H1 (cell line): Measurements from ENCODE around the gene SP1. TPM values are rescaled to one million over a fixed set of nuclear protein-coding genes. Genes with fewer than 3 reads are reported as not detected.
"Not testable (repeated sequence)": the region's sequence is repeated elsewhere in the genome, so short reads cannot be mapped to it uniquely, and the experiment has no call there.

ENCODE experiments used
- CTCF ChIA-PET: fragments of 300-600 bp; sonication (Branson Sonifier 250); formaldehyde crosslinking; loops from one replicate; lab custom pipeline; 2021; ENCODE audit not compliant: partially characterized antibody; lab: Charles Lee
- POLR2A ChIA-PET: fragments of 300-600 bp; sonication (Branson Sonifier 250); formaldehyde crosslinking; loops from one replicate; lab custom pipeline; 2021; ENCODE audit warnings: inconsistent platforms; ENCODE audit not compliant: partially characterized antibody; lab: Charles Lee
- DNase-seq, 2 experiments: peaks; one replicate each; pipeline versions ENCODE4 v3.0.0 to v3.0.0-alpha.2; 2010 to 2022; ENCODE audit warnings: low spot score in 2 of 2, low read depth in 1 of 2, mixed read lengths in 1 of 2
- FAIRE-seq: peaks from 2 replicates; lab custom pipeline; 2011; peaks lifted over from hg19 to GRCh38; lab: Jason Lieb, UNC
- H2AFZ ChIP-seq: 2 replicates; pipeline ENCODE4 v1.8.1; 2012; ENCODE audit warnings: low read length, inconsistent platforms
- H2AK5ac ChIP-seq: 2 replicates; pipeline ENCODE4 v1.6.1; 2013; ENCODE audit warnings: low read depth, low read length
- H2BK120ac ChIP-seq: replicated peaks from 2 replicates; pipeline ENCODE3; 2013; ENCODE audit warnings: low read depth, low read length, inconsistent platforms
- H2BK12ac ChIP-seq: 2 replicates; pipeline ENCODE4 v1.6.1; 2013; ENCODE audit warnings: low read depth, low read length
- H2BK15ac ChIP-seq: 2 replicates; pipeline ENCODE4 v1.6.1; 2013; ENCODE audit warnings: low read length
- H2BK20ac ChIP-seq: 2 replicates; pipeline ENCODE4 v1.6.1; 2013; ENCODE audit warnings: low read length
- H2BK5ac ChIP-seq: 2 replicates; pipeline ENCODE4 v1.6.1; 2013; ENCODE audit warnings: low read depth, low read length
- H3K14ac ChIP-seq: 2 replicates; pipeline ENCODE4 v1.6.1; 2013; ENCODE audit warnings: inconsistent platforms; ENCODE audit not compliant: insufficient read length
- H3K18ac ChIP-seq: 2 replicates; pipeline ENCODE4 v1.6.1; 2013; ENCODE audit warnings: low read length; ENCODE audit errors: extremely low read depth
- H3K23ac ChIP-seq: 2 replicates; pipeline ENCODE4 v1.6.1; 2013; ENCODE audit warnings: inconsistent platforms; ENCODE audit not compliant: insufficient read length
- H3K23me2 ChIP-seq: 2 replicates; pipeline ENCODE4 v1.6.1; 2013; ENCODE audit warnings: low read depth, low read length
- H3K27ac ChIP-seq: 2 replicates; pipeline ENCODE4 v1.6.1; 2011; ENCODE audit warnings: low read depth, low read length, inconsistent platforms
- H3K27me3 ChIP-seq, 4 experiments: replicated peaks in 1 of 4; 1 replicate in 1 of 4; 2 replicates in 3 of 4; pipeline versions ENCODE4 v1.6.1 to v1.8.1; 2011 to 2013; ENCODE audit warnings: low read length in 3 of 4, mild to moderate bottlenecking in 3 of 4, inconsistent platforms in 2 of 4, mixed read lengths in 2 of 4, moderate library complexity in 1 of 4; ENCODE audit not compliant: control insufficient read depth in 3 of 4, insufficient read depth in 3 of 4; ENCODE audit errors: extremely low read depth in 1 of 4
- H3K36me3 ChIP-seq, 4 experiments: 2 replicates each; pipeline versions ENCODE4 v1.6.1 to v1.8.1; 2011 to 2013; ENCODE audit warnings: mild to moderate bottlenecking in 4 of 4, low read length in 3 of 4, moderate library complexity in 2 of 4, control low read depth in 1 of 4, inconsistent platforms in 1 of 4; ENCODE audit not compliant: insufficient read depth in 4 of 4, control insufficient read depth in 2 of 4
- H3K4ac ChIP-seq: replicated peaks from 2 replicates; pipeline ENCODE3; 2013; ENCODE audit warnings: low read length, low read depth, mixed read lengths, inconsistent platforms; ENCODE audit not compliant: insufficient read length
- H3K4me1 ChIP-seq, 4 experiments: replicated peaks in 1 of 4; 1 replicate in 1 of 4; 2 replicates in 3 of 4; pipeline versions ENCODE4 v1.6.1 to v1.8.1; 2011 to 2013; ENCODE audit warnings: low read length in 3 of 4, inconsistent platforms in 2 of 4, mixed read lengths in 1 of 4; ENCODE audit not compliant: insufficient read depth in 4 of 4, control insufficient read depth in 3 of 4
- H3K4me2 ChIP-seq, 2 experiments: 2 replicates each; pipeline versions ENCODE4 v1.6.1 to v1.8.1; 2011 to 2013; ENCODE audit warnings: low read depth in 2 of 2, low read length in 2 of 2, control low read depth in 1 of 2, inconsistent platforms in 1 of 2, mild to moderate bottlenecking in 1 of 2; ENCODE audit not compliant: insufficient read depth in 1 of 2
- H3K4me3 ChIP-seq, 4 experiments: fragments of 200-600, 300-600 bp in 1 of 4; sonication (generic), shearing (Covaris generic), sonication (Bioruptor Twin) in 1 of 4; 2 replicates each; pipeline versions ENCODE4 v1.5.1 to v1.8.1; 2011 to 2016; ENCODE audit warnings: low read length in 4 of 4, low read depth in 3 of 4, control low read depth in 2 of 4, inconsistent platforms in 2 of 4, mild to moderate bottlenecking in 2 of 4, mixed read lengths in 1 of 4, moderate library complexity in 1 of 4; ENCODE audit not compliant: insufficient read depth in 2 of 4; ENCODE audit errors: extremely low read depth in 1 of 4
- H3K56ac ChIP-seq: replicated peaks from 2 replicates; pipeline ENCODE3; 2013; ENCODE audit warnings: low read depth, mild to moderate bottlenecking, mixed read lengths, low read length, inconsistent platforms; ENCODE audit not compliant: insufficient read length
- H3K79me1 ChIP-seq: 2 replicates; pipeline ENCODE4 v1.6.1; 2013; ENCODE audit warnings: low read depth, low read length, control low read depth
- H3K79me2 ChIP-seq, 2 experiments: 2 replicates each; pipeline versions ENCODE4 v1.6.1 to v1.8.1; 2012 to 2013; ENCODE audit warnings: low read length in 2 of 2, mild to moderate bottlenecking in 2 of 2, inconsistent platforms in 1 of 2; ENCODE audit not compliant: insufficient read depth in 2 of 2, control insufficient read depth in 1 of 2
- H3K9ac ChIP-seq, 4 experiments: replicated peaks in 1 of 4; 1 replicate in 1 of 4; 2 replicates in 3 of 4; pipeline versions ENCODE4 v1.6.1 to v1.8.1; 2011 to 2013; ENCODE audit warnings: low read depth in 3 of 4, low read length in 3 of 4, control low read depth in 2 of 4, mild to moderate bottlenecking in 2 of 4, moderate library complexity in 2 of 4, inconsistent platforms in 1 of 4; ENCODE audit errors: extremely low read depth in 1 of 4
- H3K9me3 ChIP-seq, 2 experiments: 2 replicates each; pipeline versions ENCODE4 v1.6.1 to v1.8.1; 2012 to 2013; ENCODE audit warnings: mild to moderate bottlenecking in 2 of 2, moderate library complexity in 2 of 2, control low read depth in 1 of 2, inconsistent platforms in 1 of 2, low read depth in 1 of 2, low read length in 1 of 2, mixed read lengths in 1 of 2; ENCODE audit not compliant: insufficient read depth in 2 of 2
- H4K20me1 ChIP-seq, 2 experiments: replicated peaks in 1 of 2; 2 replicates each; pipeline versions ENCODE3 to v1.8.1; 2011 to 2013; ENCODE audit warnings: inconsistent platforms in 2 of 2, low read length in 2 of 2, mild to moderate bottlenecking in 1 of 2; ENCODE audit not compliant: insufficient read depth in 2 of 2, control insufficient read depth in 1 of 2
- H4K5ac ChIP-seq: 2 replicates; pipeline ENCODE4 v1.6.1; 2013; ENCODE audit warnings: low read length, low read depth, mixed read lengths, inconsistent platforms; ENCODE audit not compliant: insufficient read length
- H4K8ac ChIP-seq: 2 replicates; pipeline ENCODE4 v1.8.0; 2013; ENCODE audit warnings: mild to moderate bottlenecking, moderate library complexity, low read length, inconsistent platforms; ENCODE audit not compliant: insufficient read depth; ENCODE audit errors: extremely low read depth
- H4K91ac ChIP-seq: replicated peaks from 2 replicates; pipeline ENCODE3; 2013; ENCODE audit warnings: low read length, mixed read lengths, inconsistent platforms; ENCODE audit not compliant: insufficient read length
- WGBS, 2 experiments: shearing (Covaris generic) in 1 of 2; methylation state at CpG; one replicate each; pipeline versions ENCODE4 v1.1.6 to v1.1.7; 2013 to 2015; ENCODE audit warnings: low lambda C conversion rate in 2 of 2, mixed read lengths in 2 of 2, inconsistent platforms in 1 of 2, low coverage in 1 of 2, missing lambda C conversion rate in 1 of 2; ENCODE audit not compliant: insufficient replicate concordance in 2 of 2, insufficient coverage in 1 of 2, insufficient read length in 1 of 2; ENCODE audit errors: extremely low coverage in 1 of 2, missing lambda C conversion rate in 1 of 2; 5-methylcytosine and 5-hydroxymethylcytosine counted together
- polyA plus RNA-seq, 7 experiments: library from polyadenylated mRNA; depleted of rRNA in 3 of 7; stranded (reverse) in 5 of 7; unstranded in 2 of 7; fragments of >200 nt in 5 of 7; fragments of 200-250 nt in 2 of 7; gene quantifications; 1 replicate in 5 of 7; 2 replicates in 1 of 7; 4 replicates in 1 of 7; pipeline versions ENCODE4 v1.2.1 to v1.2.3, GENCODE V29; 2011 to 2013; ENCODE audit warnings: missing spikeins in 2 of 7, mixed read lengths in 2 of 7
- total RNA-seq: library from RNA; stranded (reverse); fragmentation: NEBNext Ultra II Directional; extraction: Animal tissue kit (Norgen Biotek cat#: 25700); gene quantifications from 2 replicates; pipeline ENCODE4 v1.2.1, GENCODE V29; 2021

Gene SP1
- total and polyA plus RNA-seq, 2 of the 8 experiments (the other 6 are each of a cell fraction or from before 2014, with no cell fraction given) = 50.7 to 75.2 TPM

DNA sequence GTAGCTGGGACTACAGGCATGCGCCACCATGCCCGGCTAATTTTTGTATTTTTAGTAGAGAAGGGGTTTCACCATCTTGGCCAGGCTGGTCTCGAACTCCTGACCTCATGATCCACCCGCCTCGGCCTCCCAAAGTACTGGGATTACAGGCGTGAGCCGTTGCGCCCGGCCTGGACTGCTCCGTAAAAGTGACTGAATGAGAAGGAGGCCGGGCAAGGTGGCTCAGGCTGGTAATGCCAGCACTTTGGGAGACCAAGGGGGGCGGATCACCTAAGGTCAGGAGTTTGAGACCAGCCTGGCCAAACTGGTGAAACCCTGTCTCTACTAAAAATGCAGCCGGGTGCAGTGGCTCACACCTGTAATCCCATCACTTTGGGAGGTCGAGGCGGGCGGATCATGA lies 22.4 kb downstream of the SP1 start:
- CTCF ChIA-PET = interaction anchor here (1.0 to 6.3 kb wide), 5 partner anchors 18 to 79 kb away, joined by 3 to 30 read pairs (median 4); partner anchors contain the start of gene AMHR2

More for the DNA sequence above, 22.4 kb downstream of the SP1 start:
- H2AFZ ChIP-seq, H2BK15ac ChIP-seq, H2AK5ac ChIP-seq, H3K27me3 ChIP-seq, DNase-seq, H3K4me3 ChIP-seq, H3K23me2 ChIP-seq, H3K79me1 ChIP-seq, H3K14ac ChIP-seq, H4K91ac ChIP-seq, H3K23ac ChIP-seq, H3K9me3 ChIP-seq, H2BK120ac ChIP-seq, H4K8ac ChIP-seq, H2BK5ac ChIP-seq, H3K36me3 ChIP-seq, H3K56ac ChIP-seq, H4K5ac ChIP-seq, H3K9ac ChIP-seq, H3K27ac ChIP-seq, H3K4ac ChIP-seq, H4K20me1 ChIP-seq, H3K18ac ChIP-seq, H3K4me1 ChIP-seq, H2BK20ac ChIP-seq, H3K4me2 ChIP-seq, FAIRE-seq, H2BK12ac ChIP-seq: not testable (repeated sequence)
- POLR2A ChIA-PET = interaction anchor here (0.9 to 1.2 kb wide), 3 partner anchors 14 to 72 kb away, joined by 3 read pairs; no protein-coding TSS in a partner anchor
- WGBS, 2 experiments = 95% methylated on average over 16 of the region's 16 CpGs; no CpG with 5 or more reads in 1 of the 2 experiments
- H3K79me2 ChIP-seq = peaks cover 0 to 19% of the 10 kb centered on the region in 2 experiments; a peak in 2 of 4 replicates
